Measurements from ENCODE around the gene ALPI. TPM values are rescaled to one million over a fixed set of nuclear protein-coding genes. Genes with fewer than 3 reads are reported as not detected.

The ALPI gene
- total RNA-seq, 1 donor: not detected

DNA sequence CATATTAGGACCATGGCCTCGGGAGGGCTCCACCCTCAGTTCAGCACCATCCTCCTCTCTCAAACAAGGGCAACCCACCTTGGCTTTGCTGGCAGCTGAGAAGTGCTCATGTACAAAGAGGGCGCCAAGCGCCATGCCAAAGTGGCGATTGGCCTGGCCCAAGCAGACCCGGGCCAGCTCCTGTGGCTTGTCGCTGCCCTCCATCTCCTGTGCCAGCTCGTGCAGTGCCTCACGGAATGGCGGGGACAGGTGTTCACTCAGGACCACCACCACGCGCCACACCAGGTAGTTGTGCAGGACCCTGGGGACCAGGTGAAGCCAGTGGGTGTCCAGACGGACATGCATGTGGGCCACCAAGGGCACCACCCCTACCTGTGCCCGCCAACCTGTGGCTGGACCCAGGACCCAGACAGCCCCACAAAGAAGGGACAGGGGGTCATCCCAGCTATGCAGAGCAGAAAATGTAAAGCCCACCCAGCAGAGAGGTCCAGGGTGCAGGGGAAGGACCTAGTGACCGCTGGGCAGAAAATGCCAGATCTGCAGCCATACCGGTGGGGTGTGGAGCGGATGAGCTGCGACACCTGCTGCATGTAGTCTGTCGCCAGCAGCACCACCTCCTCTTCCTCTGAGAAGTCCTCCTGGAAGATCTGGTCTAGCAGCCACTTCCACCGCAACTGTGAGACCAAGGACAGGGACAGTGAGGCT is 28.1 kb downstream of the ALPI start:
- Histone ChIP-seq H4K20me1 (ENCODE audit: insufficient read depth, low read length) (peaks cover 4% of the 10 kb centered on the region), H3K36me3 (ENCODE audit: insufficient read depth, low read length) (no peaks in the 10 kb centered on the region), H3K79me2 (ENCODE audit: insufficient read depth, low read length) (no peaks in the 10 kb centered on the region), H3K4me2 (ENCODE audit: insufficient read depth, low read length) (no peak overlapping the region), H3K9me3 (ENCODE audit: low read depth, low read length) (no peaks in the 10 kb centered on the region), H3K27me3 (ENCODE audit: insufficient read depth, low read length) (peaks cover 41% of the 10 kb centered on the region), H3K4me3 (ENCODE audit: insufficient read depth, low read length) (no peak overlapping the region), H3K27ac (ENCODE audit: low read depth, low read length) (no peak overlapping the region), H3K4me1 (ENCODE audit: insufficient read depth, low read length) (no peaks in the 10 kb centered on the region), H2AFZ (ENCODE audit: low read length) (no peak overlapping the region)
- TF ChIP-seq CTCF (IDR thresholded peaks at IDR 0.05; ENCODE audit: extremely low read depth, low read depth, low read length): no peak
- DNase-seq (ENCODE audit: insufficient read length, low spot score, missing footprints): peak; percentile 61

- no peaks in the 10 kb centered on the region for H3K9me3 ChIP-seq (ENCODE audit: low read depth, low read length)
- no peak overlapping the region for H2AFZ ChIP-seq (ENCODE audit: low read length)
- no peaks in the 10 kb centered on the region for H3K36me3 ChIP-seq (ENCODE audit: insufficient read depth, low read length)
- peaks cover 42% of the 10 kb centered on the region for H3K27me3 ChIP-seq (ENCODE audit: insufficient read depth, low read length)
- no peak for TF ChIP-seq CTCF (IDR thresholded peaks at IDR 0.05; ENCODE audit: extremely low read depth, low read depth, low read length)
- DNase-seq (ENCODE audit: insufficient read length, low spot score, missing footprints): peak; percentile 75
- H3K4me3 ChIP-seq (ENCODE audit: insufficient read depth, low read length): no peak overlapping the region
- H3K27ac ChIP-seq (ENCODE audit: low read depth, low read length): no peak overlapping the region
- H3K4me2 ChIP-seq (ENCODE audit: insufficient read depth, low read length): no peak overlapping the region
- H3K79me2 ChIP-seq (ENCODE audit: insufficient read depth, low read length): no peaks in the 10 kb centered on the region
- no peaks in the 10 kb centered on the region for H3K4me1 ChIP-seq (ENCODE audit: insufficient read depth, low read length)
- peaks cover 4% of the 10 kb centered on the region for H4K20me1 ChIP-seq (ENCODE audit: insufficient read depth, low read length)
Observed at GRCh38 chr2:232484628-232485347, 28.8 kb downstream of the ALPI start.

- H3K27ac ChIP-seq (ENCODE audit: low read depth, low read length): no peak overlapping the region
- TF ChIP-seq CTCF (IDR thresholded peaks at IDR 0.05; ENCODE audit: extremely low read depth, low read depth, low read length): no peak
- no peaks in the 10 kb centered on the region for H3K36me3 ChIP-seq (ENCODE audit: insufficient read depth, low read length)
- H3K27me3 ChIP-seq (ENCODE audit: insufficient read depth, low read length): peaks cover 42% of the 10 kb centered on the region
- H3K79me2 ChIP-seq (ENCODE audit: insufficient read depth, low read length): no peaks in the 10 kb centered on the region
- no peak overlapping the region for H2AFZ ChIP-seq (ENCODE audit: low read length)
- H3K4me1 ChIP-seq (ENCODE audit: insufficient read depth, low read length): no peaks in the 10 kb centered on the region
- H3K4me2 ChIP-seq (ENCODE audit: insufficient read depth, low read length): no peak overlapping the region
- H3K4me3 ChIP-seq (ENCODE audit: insufficient read depth, low read length): no peak overlapping the region
- H4K20me1 ChIP-seq (ENCODE audit: insufficient read depth, low read length): peaks cover 4% of the 10 kb centered on the region
- peak; percentile 81 for DNase-seq (ENCODE audit: insufficient read length, low spot score, missing footprints)
- H3K9me3 ChIP-seq (ENCODE audit: low read depth, low read length): no peaks in the 10 kb centered on the region
Observed at GRCh38 chr2:232485348-232485756, 29.4 kb downstream of the ALPI start.
